ENCODE measurements around the gene IER5L.
"Not testable (repeated sequence)": the region's sequence is repeated elsewhere in the genome, so short reads cannot be mapped to it uniquely, and the experiment has no call there.

The IER5L gene

GRCh38 chr9:129138144-129138462 is 40.0 kb downstream of the IER5L start:
- DNase-seq = no peak

GRCh38 chr9:129137292-129138143 is 40.5 kb downstream of the IER5L start:
- DNase-seq = no peak

GRCh38 chr9:129136446-129137035 is 41.5 kb downstream of the IER5L start:
- DNase-seq = no peak

- no peak for DNase-seq
Measured at GRCh38 chr9:129135476-129135875, 42.6 kb downstream of the IER5L start.

- DNase-seq = no peak
Measured at GRCh38 chr9:129133082-129133481, 45.0 kb downstream of the IER5L start.

GRCh38 chr9:129131300-129132145 is 46.5 kb downstream of the IER5L start:
- DNase-seq = peak; percentile 76

GRCh38 chr9:129130791-129131190 is 47.3 kb downstream of the IER5L start:
- DNase-seq = no peak

- DNase-seq = not testable (repeated sequence)
Measured at GRCh38 chr9:129130271-129130670, 47.8 kb downstream of the IER5L start.

- DNase-seq = no peak
Measured at GRCh38 chr9:129128689-129129088, 49.4 kb downstream of the IER5L start.

GRCh38 chr9:129126749-129127618 is 51.1 kb downstream of the IER5L start:
- DNase-seq = no peak

Measured in activated effector memory CD4-positive, alpha-beta T cell treated with Interleukin-2 at 50 U/mL for 16 hours (primary cell).